Embryonic facial prominence (tissue), 1 donor: Measurements from ENCODE around the gene ABCD4.
A peak's percentile ranks its signal among the peaks of the same experiment; 100 is the strongest.
"Not testable (repeated sequence)": the region's sequence is repeated elsewhere in the genome, so short reads cannot be mapped to it uniquely, and the experiment has no call there.

Experiments used
- DNase-seq: peaks from one replicate; pipeline ENCODE4 v3.0.0-alpha.2; 2016; ENCODE audit errors: extremely low spot score

The ABCD4 gene

GRCh38 chr14:74302152-74302628, 544 bp downstream of the ABCD4 start:
- DNase-seq, result peak; percentile 12

- DNase-seq, result no peak
Observed at GRCh38 chr14:74301594-74302151, 1.1 kb downstream of the ABCD4 start.

GRCh38 chr14:74299061-74299545, 3.6 kb downstream of the ABCD4 start:
- DNase-seq, result no peak

GRCh38 chr14:74297986-74298385, 4.7 kb downstream of the ABCD4 start:
- DNase-seq, result no peak

- no peak for DNase-seq
Observed at GRCh38 chr14:74296037-74296467, 6.7 kb downstream of the ABCD4 start.

GRCh38 chr14:74293606-74294005, 9.1 kb downstream of the ABCD4 start:
- DNase-seq, result no peak

GRCh38 chr14:74292061-74292460, 10.7 kb downstream of the ABCD4 start:
- DNase-seq, result no peak

GRCh38 chr14:74290415-74290814, 12.3 kb downstream of the ABCD4 start:
- DNase-seq, result no peak

- DNase-seq, result no peak
Observed at GRCh38 chr14:74289801-74290200, 12.9 kb downstream of the ABCD4 start.

GRCh38 chr14:74286736-74287135, 16.0 kb downstream of the ABCD4 start:
- DNase-seq, result no peak

GRCh38 chr14:74281069-74281468, 21.7 kb downstream of the ABCD4 start:
- no peak for DNase-seq

GRCh38 chr14:74278080-74278479, 24.7 kb downstream of the ABCD4 start:
- no peak for DNase-seq

GRCh38 chr14:74275241-74275841, 27.4 kb downstream of the ABCD4 start:
- no peak for DNase-seq

GRCh38 chr14:74271365-74271764, 31.4 kb downstream of the ABCD4 start:
- no peak for DNase-seq

GRCh38 chr14:74270382-74271177, 32.2 kb downstream of the ABCD4 start:
- DNase-seq, result not testable (repeated sequence)

- no peak for DNase-seq
Observed at GRCh38 chr14:74267588-74267987, 35.1 kb downstream of the ABCD4 start.

- no peak for DNase-seq
Observed at GRCh38 chr14:74265301-74265965, 37.3 kb downstream of the ABCD4 start.

- no peak for DNase-seq
Observed at GRCh38 chr14:74263921-74264320, 38.8 kb downstream of the ABCD4 start.

GRCh38 chr14:74263181-74263580, 39.6 kb downstream of the ABCD4 start:
- no peak for DNase-seq

GRCh38 chr14:74262076-74262475, 40.7 kb downstream of the ABCD4 start:
- DNase-seq, result no peak

- no peak for DNase-seq
Observed at GRCh38 chr14:74261288-74261687, 41.4 kb downstream of the ABCD4 start.
